ENCODE data around the gene PARP9. TPM values are rescaled to one million over a fixed set of nuclear protein-coding genes. Genes with fewer than 3 reads are reported as not detected.

Gene PARP9
- total RNA-seq, 1 experiment from 2014 or later = 1.8 TPM

GRCh38 chr3:122514123-122515019 lies 49.7 kb downstream of the PARP9 start, which contains the start of gene KPNA1:
Gene KPNA1 (minus strand): TSS chr3:122514939. CDS start chr3:122496565, 18,374 bp downstream.
- DNase-seq (ENCODE audit: low spot score) (peak; percentile 81), ATAC-seq (peak; percentile 91)
- ChIA-PET POLR2A (interaction anchor here (1.0 to 1.1 kb wide), 3 partner anchors 22 to 98 kb away, joined by 3 to 4 read pairs (median 3); no protein-coding TSS in a partner anchor), CTCF (no interaction called here)
- Mint-ChIP-seq H3K9me3 (no peaks in the 10 kb centered on the region), H3K27ac (peak within 1 kb of the TSS; percentile 98), H3K4me1 (peaks cover 43% of the 10 kb centered on the region), H3K36me3 (no peaks in the 10 kb centered on the region), H3K27me3 (ENCODE audit: low read depth) (peaks cover 2% of the 10 kb centered on the region; the same call in 1 of the 2 replicates), H3K4me3 (peak within 1 kb of the TSS; percentile 95)
- TF ChIP-seq, protein P1, sequence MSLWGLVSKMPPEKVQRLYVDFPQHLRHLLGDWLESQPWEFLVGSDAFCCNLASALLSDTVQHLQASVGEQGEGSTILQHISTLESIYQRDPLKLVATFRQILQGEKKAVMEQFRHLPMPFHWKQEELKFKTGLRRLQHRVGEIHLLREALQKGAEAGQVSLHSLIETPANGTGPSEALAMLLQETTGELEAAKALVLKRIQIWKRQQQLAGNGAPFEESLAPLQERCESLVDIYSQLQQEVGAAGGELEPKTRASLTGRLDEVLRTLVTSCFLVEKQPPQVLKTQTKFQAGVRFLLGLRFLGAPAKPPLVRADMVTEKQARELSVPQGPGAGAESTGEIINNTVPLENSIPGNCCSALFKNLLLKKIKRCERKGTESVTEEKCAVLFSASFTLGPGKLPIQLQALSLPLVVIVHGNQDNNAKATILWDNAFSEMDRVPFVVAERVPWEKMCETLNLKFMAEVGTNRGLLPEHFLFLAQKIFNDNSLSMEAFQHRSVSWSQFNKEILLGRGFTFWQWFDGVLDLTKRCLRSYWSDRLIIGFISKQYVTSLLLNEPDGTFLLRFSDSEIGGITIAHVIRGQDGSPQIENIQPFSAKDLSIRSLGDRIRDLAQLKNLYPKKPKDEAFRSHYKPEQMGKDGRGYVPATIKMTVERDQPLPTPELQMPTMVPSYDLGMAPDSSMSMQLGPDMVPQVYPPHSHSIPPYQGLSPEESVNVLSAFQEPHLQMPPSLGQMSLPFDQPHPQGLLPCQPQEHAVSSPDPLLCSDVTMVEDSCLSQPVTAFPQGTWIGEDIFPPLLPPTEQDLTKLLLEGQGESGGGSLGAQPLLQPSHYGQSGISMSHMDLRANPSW (CRISPR knock-in tag; conservative IDR thresholded peaks at IDR 0.05; ENCODE audit: low read depth) = no peak
- TF ChIP-seq ZNF416 (CRISPR knock-in tag; IDR thresholded peaks at IDR 0.05) (peak; percentile 75; the same call in 1 of the 2 replicates), TEAD1 (CRISPR knock-in tag; IDR thresholded peaks at IDR 0.05) (peak; percentile 37; the same call in 1 of the 2 replicates), ETV6 (CRISPR knock-in tag; IDR thresholded peaks at IDR 0.05) (peak; percentile 61), CBFB (CRISPR knock-in tag; IDR thresholded peaks at IDR 0.05; ENCODE audit: low read depth) (no peak), TP53 (CRISPR knock-in tag; IDR thresholded peaks at IDR 0.05) (0 out of 2 replicates have a peak, but pooled peaks have one; percentile 51), ZNF219 (CRISPR knock-in tag; IDR thresholded peaks at IDR 0.05; ENCODE audit: borderline replicate concordance) (no peak), ZNF532 (CRISPR knock-in tag; IDR thresholded peaks at IDR 0.05; ENCODE audit: borderline replicate concordance) (no peak), RELA (CRISPR knock-in tag; IDR thresholded peaks at IDR 0.05; ENCODE audit: borderline replicate concordance) (no peak), ZNF671 (CRISPR knock-in tag; IDR thresholded peaks at IDR 0.05) (no peak), ELF4 (CRISPR knock-in tag; IDR thresholded peaks at IDR 0.05; ENCODE audit: low read depth) (no peak), NFE2L1 (CRISPR knock-in tag; IDR thresholded peaks at IDR 0.05) (no peak), CREB1 (CRISPR knock-in tag; IDR thresholded peaks at IDR 0.05) (no peak), SP1 (CRISPR knock-in tag; conservative IDR thresholded peaks at IDR 0.05) (peak; percentile 81), KAT7 (CRISPR knock-in tag; IDR thresholded peaks at IDR 0.05; ENCODE audit: borderline replicate concordance) (peak; percentile 81; the same call in 1 of the 2 replicates), JUN (CRISPR knock-in tag; IDR thresholded peaks at IDR 0.05) (peak; percentile 66; the same call in 1 of the 2 replicates), SMAD3 (CRISPR knock-in tag; IDR thresholded peaks at IDR 0.05; ENCODE audit: borderline replicate concordance) (0 out of 2 replicates have a peak, but pooled peaks have one; percentile 35), FOXP1 (CRISPR knock-in tag; IDR thresholded peaks at IDR 0.05; ENCODE audit: borderline replicate concordance) (peak; percentile 69), IRF2 (CRISPR knock-in tag; IDR thresholded peaks at IDR 0.05; ENCODE audit: borderline replicate concordance, low read depth) (0 out of 2 replicates have a peak, but pooled peaks have one; percentile 27), FOXK1 (CRISPR knock-in tag; IDR thresholded peaks at IDR 0.05) (peak; percentile 64; the same call in 1 of the 2 replicates), ESRRA (CRISPR knock-in tag; IDR thresholded peaks at IDR 0.05; ENCODE audit: borderline replicate concordance) (no peak), SOX15 (CRISPR knock-in tag; IDR thresholded peaks at IDR 0.05) (no peak)
- TF ChIP-seq, protein P2, sequence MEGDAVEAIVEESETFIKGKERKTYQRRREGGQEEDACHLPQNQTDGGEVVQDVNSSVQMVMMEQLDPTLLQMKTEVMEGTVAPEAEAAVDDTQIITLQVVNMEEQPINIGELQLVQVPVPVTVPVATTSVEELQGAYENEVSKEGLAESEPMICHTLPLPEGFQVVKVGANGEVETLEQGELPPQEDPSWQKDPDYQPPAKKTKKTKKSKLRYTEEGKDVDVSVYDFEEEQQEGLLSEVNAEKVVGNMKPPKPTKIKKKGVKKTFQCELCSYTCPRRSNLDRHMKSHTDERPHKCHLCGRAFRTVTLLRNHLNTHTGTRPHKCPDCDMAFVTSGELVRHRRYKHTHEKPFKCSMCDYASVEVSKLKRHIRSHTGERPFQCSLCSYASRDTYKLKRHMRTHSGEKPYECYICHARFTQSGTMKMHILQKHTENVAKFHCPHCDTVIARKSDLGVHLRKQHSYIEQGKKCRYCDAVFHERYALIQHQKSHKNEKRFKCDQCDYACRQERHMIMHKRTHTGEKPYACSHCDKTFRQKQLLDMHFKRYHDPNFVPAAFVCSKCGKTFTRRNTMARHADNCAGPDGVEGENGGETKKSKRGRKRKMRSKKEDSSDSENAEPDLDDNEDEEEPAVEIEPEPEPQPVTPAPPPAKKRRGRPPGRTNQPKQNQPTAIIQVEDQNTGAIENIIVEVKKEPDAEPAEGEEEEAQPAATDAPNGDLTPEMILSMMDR (IDR thresholded peaks at IDR 0.05) = no peak
- TF ChIP-seq, protein P3, sequence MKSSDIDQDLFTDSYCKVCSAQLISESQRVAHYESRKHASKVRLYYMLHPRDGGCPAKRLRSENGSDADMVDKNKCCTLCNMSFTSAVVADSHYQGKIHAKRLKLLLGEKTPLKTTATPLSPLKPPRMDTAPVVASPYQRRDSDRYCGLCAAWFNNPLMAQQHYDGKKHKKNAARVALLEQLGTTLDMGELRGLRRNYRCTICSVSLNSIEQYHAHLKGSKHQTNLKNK (CRISPR knock-in tag; IDR thresholded peaks at IDR 0.05) = no peak
- TF ChIP-seq, protein P4, sequence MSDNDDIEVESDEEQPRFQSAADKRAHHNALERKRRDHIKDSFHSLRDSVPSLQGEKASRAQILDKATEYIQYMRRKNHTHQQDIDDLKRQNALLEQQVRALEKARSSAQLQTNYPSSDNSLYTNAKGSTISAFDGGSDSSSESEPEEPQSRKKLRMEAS (CRISPR knock-in tag; IDR thresholded peaks at IDR 0.05) = peak; percentile 86
- TF ChIP-seq, protein P5, sequence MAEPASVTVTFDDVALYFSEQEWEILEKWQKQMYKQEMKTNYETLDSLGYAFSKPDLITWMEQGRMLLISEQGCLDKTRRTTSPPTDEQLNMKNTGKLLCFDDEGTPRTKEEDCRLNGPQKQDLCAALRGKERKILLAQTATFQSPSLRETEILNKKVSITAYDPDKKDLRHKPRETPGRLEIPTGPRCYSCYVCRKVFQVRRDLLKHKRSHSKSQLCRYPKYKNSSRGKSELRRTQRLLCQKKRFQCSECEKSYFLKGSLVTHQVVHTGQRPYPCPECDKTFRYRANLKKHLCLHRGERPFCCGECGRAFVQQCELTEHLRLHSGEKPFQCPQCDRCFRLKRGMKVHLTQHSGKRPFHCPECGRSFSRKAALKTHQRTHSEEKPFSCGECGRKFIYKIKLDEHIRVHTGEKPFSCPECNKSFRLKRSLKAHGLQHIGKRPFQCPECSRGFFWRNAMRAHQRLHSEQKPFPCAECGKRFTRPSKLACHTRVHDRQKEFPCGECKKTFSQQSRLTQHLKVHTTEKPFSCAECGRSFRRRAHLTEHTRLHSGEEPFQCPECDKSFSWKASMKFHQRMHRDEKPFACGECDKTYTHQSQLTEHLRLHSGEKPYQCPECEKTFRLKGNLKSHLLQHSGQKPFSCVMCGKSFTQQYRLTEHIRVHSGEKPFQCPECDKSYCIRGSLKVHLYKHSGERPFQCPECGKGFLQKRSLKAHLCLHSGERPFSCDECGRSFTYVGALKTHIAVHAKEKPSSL (CRISPR knock-in tag; conservative IDR thresholded peaks at IDR 0.05) = no peak

Data from WTC11 (cell line).